ENCODE measurements around the gene COL11A2. TPM values are rescaled to one million over a fixed set of nuclear protein-coding genes. Genes with fewer than 3 reads are reported as not detected.

The COL11A2 gene
- total RNA-seq, 1 experiment from 2014 or later, result 2.3 TPM

GRCh38 chr6:33195304-33196165, 3.3 kb upstream of the COL11A2 start:
- no peaks in the 10 kb centered on the region; a peak in 1 of 5 replicates for H3K9me3 Mint-ChIP-seq
- no peak overlapping the region for H3K9ac ChIP-seq (ENCODE audit: extremely low read depth, insufficient read length, low read length)
- H3K4me3 Mint-ChIP-seq, result no peak overlapping the region
- H3K14ac ChIP-seq (ENCODE audit: insufficient read depth, low read length), result no peak overlapping the region
- no peak overlapping the region for H2BK120ac ChIP-seq (ENCODE audit: low read depth, low read length, poor library complexity, severe bottlenecking)
- H4K91ac ChIP-seq (ENCODE audit: insufficient read length, low read depth, low read length), result no peak overlapping the region
- peaks cover 34 to 36% of the 10 kb centered on the region in 2 experiments for H3K4me1 Mint-ChIP-seq
- TF ChIP-seq, protein P1, sequence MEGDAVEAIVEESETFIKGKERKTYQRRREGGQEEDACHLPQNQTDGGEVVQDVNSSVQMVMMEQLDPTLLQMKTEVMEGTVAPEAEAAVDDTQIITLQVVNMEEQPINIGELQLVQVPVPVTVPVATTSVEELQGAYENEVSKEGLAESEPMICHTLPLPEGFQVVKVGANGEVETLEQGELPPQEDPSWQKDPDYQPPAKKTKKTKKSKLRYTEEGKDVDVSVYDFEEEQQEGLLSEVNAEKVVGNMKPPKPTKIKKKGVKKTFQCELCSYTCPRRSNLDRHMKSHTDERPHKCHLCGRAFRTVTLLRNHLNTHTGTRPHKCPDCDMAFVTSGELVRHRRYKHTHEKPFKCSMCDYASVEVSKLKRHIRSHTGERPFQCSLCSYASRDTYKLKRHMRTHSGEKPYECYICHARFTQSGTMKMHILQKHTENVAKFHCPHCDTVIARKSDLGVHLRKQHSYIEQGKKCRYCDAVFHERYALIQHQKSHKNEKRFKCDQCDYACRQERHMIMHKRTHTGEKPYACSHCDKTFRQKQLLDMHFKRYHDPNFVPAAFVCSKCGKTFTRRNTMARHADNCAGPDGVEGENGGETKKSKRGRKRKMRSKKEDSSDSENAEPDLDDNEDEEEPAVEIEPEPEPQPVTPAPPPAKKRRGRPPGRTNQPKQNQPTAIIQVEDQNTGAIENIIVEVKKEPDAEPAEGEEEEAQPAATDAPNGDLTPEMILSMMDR (conservative IDR thresholded peaks at IDR 0.05), result no peak
- H3K36me3 Mint-ChIP-seq (ENCODE audit: insufficient read depth in 1 of 3, low read depth in 3 of 3), result peaks cover 14 to 31% (median 25%) of the 10 kb centered on the region in 3 experiments; a peak in 6 of 7 replicates
- H3K27me3 ChIP-seq (ENCODE audit: insufficient read depth, low read length), result peaks cover 3% of the 10 kb centered on the region; the same call in 1 of the 2 replicates
- no peak overlapping the region for H3K18ac ChIP-seq (ENCODE audit: insufficient read length, low read depth, low read length)
- H4K5ac ChIP-seq (ENCODE audit: insufficient read length, low read depth, low read length), result no peak overlapping the region
- H3K4me2 ChIP-seq (ENCODE audit: insufficient read depth, insufficient read length, low read length), result no peak overlapping the region
- no peaks in the 10 kb centered on the region for H3K9me3 ChIP-seq (ENCODE audit: control insufficient read depth, low read depth, low read length)
- H2BK15ac ChIP-seq (ENCODE audit: low read depth, low read length), result no peak overlapping the region
- H3K23me2 ChIP-seq (ENCODE audit: insufficient read length, low read depth, low read length, poor library complexity, severe bottlenecking), result peaks cover 15% of the 10 kb centered on the region
- H2AFZ ChIP-seq (ENCODE audit: low read length), result no peak overlapping the region
- no peak overlapping the region for H3T11ph ChIP-seq (ENCODE audit: low read length)
- peaks cover 4% of the 10 kb centered on the region; the same call in 1 of the 2 replicates for H3K4me1 ChIP-seq (ENCODE audit: insufficient read depth, low read length)
- H3K79me2 ChIP-seq (ENCODE audit: insufficient read depth, low read length), result no peaks in the 10 kb centered on the region
- no CpG with 5 or more reads among the region's 15 CpGs for WGBS (ENCODE audit: extremely low coverage, insufficient read length, low lambda C conversion rate)
- no peak overlapping the region for H3K56ac ChIP-seq (ENCODE audit: insufficient read length, low read depth, low read length)
- H3K27ac ChIP-seq (ENCODE audit: insufficient read length, low read depth, low read length), result no peak overlapping the region
- no peak overlapping the region for H3K27ac Mint-ChIP-seq
- no peak overlapping the region for H2BK5ac ChIP-seq (ENCODE audit: insufficient read length, low read length)
- H2BK20ac ChIP-seq (ENCODE audit: low read depth, low read length, poor library complexity, severe bottlenecking), result no peak overlapping the region
- no peak for DNase-seq
- no peaks in the 10 kb centered on the region for H3K79me1 ChIP-seq (ENCODE audit: insufficient read depth, low read depth, low read length, poor library complexity, severe bottlenecking)
- no peak overlapping the region for H3K23ac ChIP-seq (ENCODE audit: insufficient read length, low read depth, low read length)
- H3K27me3 Mint-ChIP-seq (ENCODE audit: low read depth), result peaks cover 26% of the 10 kb centered on the region
- no peak overlapping the region for H3K4ac ChIP-seq (ENCODE audit: low read depth, low read length)
- no peak overlapping the region for H2BK12ac ChIP-seq (ENCODE audit: insufficient read length, low read depth, low read length)
- no peak overlapping the region for H2AK5ac ChIP-seq (ENCODE audit: insufficient read length, low read length)
- no peaks in the 10 kb centered on the region for H4K20me1 ChIP-seq (ENCODE audit: control insufficient read depth, insufficient read depth, insufficient read length)
- no peak overlapping the region for H4K8ac ChIP-seq (replicated peaks; ENCODE audit: insufficient read length, low read depth, low read length)
